AG20443 (cell line): ENCODE data around the gene RCSD1.
"Not testable (repeated sequence)": the region's sequence is repeated elsewhere in the genome, so short reads cannot be mapped to it uniquely, and the experiment has no call there.

Source experiments
- DNase-seq: peaks from one replicate; pipeline ENCODE4 v3.0.0; 2012; ENCODE audit warnings: low spot score, mixed read lengths

Gene RCSD1, protein sequence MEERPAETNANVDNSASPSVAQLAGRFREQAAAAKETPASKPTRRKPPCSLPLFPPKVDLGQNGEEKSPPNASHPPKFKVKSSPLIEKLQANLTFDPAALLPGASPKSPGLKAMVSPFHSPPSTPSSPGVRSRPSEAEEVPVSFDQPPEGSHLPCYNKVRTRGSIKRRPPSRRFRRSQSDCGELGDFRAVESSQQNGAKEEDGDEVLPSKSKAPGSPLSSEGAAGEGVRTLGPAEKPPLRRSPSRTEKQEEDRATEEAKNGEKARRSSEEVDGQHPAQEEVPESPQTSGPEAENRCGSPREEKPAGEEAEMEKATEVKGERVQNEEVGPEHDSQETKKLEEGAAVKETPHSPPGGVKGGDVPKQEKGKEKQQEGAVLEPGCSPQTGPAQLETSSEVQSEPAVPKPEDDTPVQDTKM

DNA sequence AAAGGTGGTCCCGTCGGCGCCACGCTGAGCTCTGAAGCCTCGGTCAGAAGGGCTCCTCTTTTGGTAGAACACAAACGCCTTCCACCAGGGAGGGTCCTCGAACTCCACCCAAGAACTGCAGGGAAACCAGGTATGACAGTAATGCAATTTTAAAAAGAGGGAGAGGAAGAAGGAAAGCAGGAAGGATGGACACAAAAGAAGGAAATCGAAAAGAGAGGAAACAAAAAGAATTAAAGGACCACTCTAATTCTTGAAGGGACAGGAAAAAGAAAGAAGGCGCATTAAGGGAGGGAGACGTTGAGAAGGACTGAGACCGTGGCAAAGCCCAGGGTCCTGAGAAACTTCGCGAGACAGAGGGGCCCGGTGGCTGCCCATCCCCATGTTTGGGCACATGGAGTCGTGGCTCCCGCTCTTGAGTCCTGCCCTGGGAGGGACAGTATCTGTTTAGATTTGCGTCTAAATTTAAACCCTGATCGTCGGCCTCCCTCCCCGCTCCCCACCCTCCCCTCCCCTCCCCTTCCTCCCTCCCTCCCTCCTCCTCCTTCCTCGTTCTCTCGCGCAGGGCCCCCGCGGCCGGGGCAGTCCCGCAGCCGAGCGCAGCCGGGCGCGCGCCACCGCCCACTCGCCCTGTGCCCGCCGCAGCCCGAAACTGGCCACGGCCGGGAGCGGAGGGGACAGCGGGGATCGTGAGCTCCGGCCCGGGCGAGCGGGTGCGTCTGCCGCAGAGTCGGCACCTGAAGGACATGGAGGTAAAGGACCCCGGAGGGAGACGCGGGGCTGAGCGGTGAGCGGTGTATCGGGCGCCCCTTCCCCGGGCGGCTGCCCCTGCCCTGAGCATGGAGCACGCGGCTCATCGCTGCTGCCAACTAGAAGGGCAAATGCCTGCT is at the start of gene RCSD1:
Gene RCSD1, plus strand, starts transcription at position 552 of the 887 bp plus-strand sequence. Its CDS starts 192 bp downstream, at position 744.
- DNase-seq = peak; percentile 74

DNA sequence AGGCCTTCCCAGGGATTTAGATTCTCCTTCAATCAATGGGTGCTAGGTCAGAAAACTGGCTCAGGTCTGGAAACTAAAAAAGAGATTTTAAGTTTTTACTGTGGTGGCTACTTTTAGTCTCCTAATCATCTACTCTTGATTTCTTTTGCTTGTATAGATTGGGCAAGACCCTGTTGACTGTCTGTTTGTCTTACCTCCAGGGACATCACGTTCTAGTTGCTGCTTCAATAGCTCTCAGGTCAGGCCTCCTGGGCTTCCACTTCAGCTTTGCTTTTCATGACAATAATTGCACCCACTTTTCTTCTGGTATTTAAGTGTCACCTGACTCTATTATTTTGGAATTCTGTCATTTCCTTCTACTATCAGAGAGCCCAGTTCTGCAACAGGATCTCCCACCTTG is 48.0 kb upstream of the RCSD1 start:
- DNase-seq = no peak

DNA sequence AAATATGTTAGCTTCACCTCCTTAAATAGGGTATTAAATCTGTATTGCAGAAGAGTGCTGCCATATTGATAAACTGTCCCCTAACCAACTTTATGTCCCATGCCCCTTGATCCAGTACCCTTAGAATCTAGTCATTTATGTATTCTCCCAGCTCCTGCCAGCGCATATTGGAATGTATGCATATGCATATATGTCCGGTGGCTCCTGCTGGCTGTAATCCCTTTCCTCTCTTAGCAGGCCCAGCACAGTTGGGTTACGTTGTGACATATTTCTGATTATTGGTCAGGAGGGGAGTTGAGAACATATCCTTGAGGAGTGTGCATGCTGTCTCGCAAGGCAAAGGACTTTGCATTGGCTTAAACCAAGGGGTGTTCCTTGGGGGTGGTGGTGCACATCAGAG is 47.3 kb upstream of the RCSD1 start:
- DNase-seq = no peak

DNA sequence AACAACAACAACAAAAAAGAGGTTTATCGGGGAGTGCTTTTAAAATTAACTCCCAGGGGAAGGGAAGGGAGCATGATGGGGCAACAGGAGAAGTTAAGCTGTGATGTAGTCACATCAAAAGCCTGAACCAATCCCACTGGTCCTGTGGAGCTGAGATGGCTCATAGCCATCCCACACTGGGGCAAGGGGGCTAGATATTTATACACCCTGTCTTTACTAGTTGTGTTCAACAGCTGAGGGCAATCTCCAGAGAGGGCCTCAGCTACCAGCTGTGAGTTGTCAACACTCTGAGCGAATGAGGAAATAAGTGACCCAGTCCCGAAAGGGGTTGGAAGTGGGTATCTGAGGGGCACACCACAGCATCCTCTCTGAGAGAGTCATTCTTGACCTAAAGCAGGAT is 45.5 kb upstream of the RCSD1 start:
- no peak for DNase-seq

DNA sequence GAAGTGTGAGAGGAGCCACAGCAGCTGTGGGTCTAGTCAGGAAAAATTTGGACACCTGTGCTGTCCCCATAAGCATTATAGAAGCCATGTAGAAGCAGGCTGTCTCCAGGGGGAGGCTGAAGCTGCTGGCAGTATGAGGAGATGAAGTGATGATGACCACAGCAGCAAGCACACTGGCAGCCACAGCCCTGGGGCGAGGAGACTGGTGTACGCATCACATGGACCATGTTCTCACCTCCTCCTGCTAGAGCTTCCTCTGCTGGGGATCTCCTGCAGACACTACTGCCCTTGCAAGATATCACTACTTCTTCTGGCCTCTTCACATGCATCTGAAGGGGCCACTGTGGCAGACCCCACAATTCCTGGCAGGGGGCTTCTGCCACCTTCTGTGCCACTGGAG is 42.7 kb upstream of the RCSD1 start:
- no peak for DNase-seq

DNA sequence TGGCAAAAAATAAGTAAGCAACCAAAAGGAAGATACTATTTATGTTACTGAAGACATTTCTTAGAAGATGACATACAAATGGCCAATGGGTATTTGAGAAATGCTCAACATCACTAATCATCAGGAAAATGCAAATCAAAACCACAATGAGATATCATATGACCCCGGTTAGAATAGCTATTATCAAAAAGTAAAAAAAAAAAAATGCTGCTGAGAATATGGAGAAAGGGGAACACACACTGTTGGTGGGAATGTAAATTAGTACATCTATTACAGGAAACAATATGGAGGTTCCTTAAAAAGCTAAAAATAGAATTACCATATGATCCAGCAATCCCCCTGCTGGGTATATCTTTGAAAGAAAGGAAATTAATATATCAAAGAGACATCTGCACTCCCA is 42.2 kb upstream of the RCSD1 start:
- no peak for DNase-seq

DNA sequence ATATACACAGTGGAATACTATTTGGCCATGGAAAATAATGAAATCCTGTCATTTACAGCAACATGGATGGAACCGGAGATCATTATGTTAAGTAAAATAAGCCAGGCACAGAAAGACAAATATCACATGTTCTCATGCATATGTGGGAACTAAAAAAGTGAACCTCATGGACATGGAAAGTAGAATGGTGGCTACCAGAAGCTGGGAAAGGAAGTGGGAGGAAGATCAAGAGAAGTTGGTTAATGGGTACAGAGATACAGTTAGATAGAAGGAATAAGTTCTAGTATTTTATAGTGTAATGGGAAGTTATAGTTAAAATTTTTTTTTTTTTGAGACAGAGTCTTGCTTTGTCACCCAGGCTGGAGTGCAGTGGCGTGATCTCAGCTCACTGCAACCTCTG is 41.7 kb upstream of the RCSD1 start:
- no peak for DNase-seq

DNA sequence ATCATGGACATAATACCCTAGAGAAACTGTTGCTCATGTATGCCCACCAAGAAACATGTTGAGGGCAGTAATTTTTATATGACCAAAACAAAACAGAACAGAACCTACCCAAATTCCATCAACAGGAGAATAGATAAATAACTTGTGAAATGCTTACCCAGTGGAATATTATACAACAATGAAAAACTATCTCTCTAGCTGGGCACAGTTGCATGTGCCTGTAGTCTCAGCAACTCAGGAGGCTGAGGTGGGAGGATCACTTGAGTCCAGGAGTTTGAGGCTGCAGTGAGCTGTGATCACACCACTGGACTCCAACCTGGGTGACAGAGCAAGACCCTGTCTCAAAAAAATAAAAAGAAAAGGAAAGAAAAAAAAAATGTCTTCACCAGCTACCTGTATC is 37.6 kb upstream of the RCSD1 start:
- DNase-seq = no peak

DNA sequence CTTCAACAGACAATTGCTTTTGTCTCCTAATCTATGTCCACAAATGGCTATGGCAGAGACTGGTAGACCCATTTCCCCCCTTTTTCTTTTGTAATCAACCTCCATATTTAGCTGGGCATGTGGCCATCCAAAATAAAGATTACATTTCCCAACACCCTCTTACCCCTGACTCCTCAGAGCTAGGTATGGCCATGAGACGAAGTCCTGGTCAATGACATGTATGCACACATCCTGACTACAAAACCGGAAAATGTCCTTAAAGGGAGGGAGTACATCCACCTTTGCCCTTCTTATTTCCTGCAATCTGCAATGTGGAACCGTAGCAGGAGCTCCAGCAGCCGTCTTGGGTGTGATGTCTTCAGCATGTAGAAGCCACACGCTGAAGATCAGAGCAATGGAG is 36.2 kb upstream of the RCSD1 start:
- no peak for DNase-seq

DNA sequence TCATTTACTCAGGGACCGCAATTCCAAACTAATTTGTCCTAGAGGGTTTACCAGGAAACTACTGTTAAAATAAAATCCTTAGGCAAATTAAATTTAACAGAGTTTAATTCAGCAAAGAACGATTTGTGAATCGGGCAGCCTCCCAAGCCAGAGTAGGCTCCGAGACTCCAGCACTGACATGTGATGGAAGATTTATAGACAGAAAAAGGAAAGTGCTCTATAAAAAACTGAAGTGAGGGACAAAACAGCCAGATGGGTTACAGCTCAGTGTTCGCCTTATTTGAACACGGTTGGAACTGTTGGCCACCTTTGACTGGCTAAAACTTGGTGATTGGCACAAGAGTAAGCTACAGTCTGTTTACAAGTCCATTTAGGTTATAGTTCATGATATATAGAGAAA is 35.2 kb upstream of the RCSD1 start:
- no peak for DNase-seq

DNA sequence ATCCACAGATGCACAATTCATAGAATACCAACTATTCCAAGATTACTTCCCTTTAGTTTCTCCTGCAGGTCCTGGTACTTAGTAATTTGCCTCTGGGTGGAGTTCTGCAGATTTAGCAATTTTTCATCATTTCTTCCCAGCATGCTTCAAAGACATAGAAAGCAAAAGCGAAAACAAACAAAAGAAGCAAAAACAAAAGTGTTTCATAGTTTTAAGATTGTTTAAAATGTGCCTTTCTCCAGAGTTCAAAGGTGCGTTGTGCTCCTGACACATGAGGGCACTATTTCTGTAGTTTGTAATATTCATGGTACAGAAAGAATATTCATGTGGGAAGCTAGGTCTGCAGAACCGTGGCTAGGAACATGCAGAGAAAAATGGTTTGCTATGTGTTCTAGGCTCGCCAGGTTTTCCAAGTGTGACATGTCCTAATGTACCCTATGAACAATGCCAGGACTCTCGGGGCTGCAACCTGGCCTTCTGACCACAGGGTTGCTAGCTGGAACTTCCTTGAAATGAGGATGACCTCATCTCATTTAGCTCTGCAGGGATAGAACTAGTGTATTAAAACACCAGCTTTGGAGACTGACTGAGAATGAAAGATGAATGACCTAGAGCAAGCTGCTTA is 30.0 kb upstream of the RCSD1 start:
- DNase-seq = peak; percentile 62

DNA sequence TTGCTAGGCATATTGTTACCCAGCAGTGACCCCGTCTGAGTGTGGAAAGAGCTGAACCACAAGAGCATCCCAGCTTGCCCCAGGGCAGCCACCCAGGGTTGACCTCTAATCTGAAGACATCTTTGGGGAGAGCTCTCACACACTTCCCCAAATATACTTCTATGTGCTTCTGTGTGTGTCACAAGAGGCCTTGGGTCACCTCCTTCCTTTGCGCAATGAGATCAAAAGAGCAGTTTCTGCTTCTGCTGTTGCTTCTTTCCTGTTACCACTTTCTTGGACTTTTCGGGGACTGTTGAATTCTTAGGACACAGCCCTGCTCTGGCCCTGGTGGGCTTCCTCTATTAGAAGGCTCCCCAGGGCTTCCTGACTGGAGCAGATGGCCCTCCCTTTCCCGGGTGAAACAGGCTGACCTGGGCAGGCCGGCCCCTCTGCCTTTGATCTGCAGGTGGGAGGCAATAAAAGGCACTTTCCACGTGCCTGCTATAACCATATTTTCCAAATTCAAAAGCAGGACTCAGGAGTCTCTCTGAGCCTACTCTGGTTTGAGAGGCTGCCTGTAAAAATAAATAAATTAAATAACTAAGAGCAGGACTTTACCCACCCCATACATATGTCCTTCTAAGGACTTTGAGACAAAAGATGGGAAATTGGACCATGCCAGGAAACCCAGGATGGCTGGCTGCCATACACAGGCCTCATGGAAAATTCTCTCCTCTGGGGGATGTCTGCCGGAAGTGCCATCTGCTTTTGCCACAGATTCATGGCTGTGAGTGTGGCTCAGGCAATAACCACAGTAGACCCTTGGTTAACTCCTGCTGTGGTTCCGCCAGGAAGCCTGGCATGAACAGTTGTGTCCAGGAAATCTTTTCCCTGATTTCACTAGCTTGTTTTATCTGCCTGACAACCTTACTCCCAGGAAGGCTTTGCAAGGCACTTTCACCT is 28.3 kb upstream of the RCSD1 start:
- DNase-seq = no peak

DNA sequence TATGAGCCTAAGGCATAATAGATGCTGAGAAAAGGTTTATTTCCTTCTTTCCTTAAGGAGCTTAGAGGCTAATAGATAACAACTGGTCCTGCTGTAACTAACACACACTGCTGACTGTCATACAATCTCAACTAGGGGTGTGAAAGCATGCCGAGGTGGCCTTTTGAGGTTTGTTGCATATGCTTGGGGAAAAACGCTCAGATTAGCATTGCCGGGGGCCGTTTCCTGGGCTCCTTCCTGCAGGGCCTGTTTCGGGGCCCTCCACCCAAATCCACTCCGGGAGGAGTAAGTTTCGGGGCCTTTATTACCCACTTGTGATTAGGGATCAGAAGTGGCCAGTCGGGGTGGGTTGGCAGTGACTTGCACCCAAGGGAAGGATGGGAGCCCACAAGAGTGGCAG is 27.2 kb upstream of the RCSD1 start:
- no peak for DNase-seq

DNA sequence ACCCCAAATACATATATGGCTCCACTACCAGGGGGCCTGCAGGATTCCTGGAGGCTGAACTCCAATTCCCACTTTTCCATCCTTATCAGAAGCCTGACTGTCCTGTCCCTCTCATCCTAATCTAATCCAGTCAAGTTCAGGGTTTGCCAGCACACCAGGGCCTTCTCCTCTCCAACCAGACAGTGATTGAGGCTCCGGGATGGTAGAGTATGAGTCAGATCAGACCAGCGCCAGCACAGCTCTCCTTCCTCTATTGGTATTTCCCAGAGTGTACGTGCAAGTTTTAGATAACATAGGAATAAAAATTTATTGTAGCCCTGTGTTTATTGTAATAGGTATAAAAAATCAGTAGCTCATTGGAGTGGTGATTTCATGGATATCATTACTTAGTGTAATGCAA is 24.5 kb upstream of the RCSD1 start:
- DNase-seq = no peak

DNA sequence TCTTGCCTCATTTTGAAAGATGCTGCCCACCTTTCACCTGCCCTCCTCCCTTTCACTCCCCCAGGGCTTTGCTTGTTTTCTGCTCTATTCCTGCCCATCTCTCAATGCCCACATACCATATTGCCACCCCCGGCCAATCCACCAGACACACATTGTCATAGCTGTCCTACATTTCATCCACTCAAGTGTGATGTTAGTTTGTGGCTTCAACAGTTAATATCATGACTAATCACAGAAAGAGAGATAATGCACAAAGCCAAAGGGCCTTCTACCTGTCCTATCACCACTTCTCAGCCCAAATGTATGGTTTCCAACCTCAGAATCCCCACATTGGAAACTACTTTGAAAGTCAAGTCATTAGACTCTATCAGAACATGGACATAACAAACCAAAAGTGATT is 18.0 kb upstream of the RCSD1 start:
- no peak for DNase-seq

DNA sequence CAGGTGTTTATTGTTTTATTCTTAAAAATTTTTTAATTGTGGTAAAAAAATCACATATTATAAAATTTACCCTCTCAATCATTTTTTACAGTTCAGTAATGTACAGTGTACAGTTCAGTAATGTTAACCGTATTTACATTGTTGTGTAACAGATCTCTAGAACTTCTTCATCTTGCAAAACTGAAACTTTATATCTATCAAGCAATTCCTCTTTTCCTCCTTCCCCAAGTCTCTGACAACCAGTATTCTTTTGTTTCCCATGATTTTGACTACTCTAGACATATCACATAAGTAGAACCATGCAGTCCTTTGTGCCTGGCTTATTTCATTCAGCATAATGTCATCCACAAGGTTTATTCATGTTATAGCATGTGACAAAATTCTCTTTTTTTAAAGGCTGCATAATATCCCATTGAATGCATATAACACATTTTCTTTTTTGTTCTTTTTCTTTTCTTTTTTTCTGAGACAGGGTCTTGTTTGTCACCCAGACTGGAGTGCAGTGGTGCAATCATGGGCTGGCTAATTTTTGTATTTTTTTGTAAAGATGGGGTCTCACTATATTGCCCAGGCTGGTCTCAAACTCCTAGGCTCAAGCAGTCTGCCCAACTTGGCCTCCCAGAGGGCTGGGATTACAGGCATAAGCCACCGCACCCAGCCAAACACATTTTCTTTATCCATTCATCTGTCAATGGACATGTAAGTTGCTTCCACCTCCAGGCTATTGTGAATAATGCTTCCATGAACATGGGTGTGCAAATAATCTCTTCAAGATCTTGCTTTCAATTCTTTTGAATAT is 17.2 kb upstream of the RCSD1 start:
- no peak for DNase-seq

DNA sequence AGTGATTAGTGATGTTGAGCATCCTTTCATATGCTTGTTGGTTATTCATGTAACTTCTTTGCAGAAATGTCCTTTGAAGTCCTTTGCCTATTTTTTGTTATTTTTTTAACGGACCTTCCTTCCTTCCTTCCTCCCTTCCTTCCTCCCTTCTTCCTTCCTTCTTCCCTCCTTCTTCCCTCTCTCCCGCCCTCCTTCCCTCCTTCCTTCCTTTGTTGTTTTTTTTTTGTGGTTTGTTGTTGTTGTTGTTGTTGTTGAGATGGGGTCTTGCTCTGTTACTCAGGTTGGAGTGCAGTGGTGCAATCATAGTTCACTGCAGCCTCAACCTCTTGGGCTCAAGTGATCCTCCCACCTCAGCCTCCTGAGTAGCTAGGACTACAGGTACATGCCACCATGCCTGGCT is 16.0 kb upstream of the RCSD1 start:
- not testable (repeated sequence) for DNase-seq

DNA sequence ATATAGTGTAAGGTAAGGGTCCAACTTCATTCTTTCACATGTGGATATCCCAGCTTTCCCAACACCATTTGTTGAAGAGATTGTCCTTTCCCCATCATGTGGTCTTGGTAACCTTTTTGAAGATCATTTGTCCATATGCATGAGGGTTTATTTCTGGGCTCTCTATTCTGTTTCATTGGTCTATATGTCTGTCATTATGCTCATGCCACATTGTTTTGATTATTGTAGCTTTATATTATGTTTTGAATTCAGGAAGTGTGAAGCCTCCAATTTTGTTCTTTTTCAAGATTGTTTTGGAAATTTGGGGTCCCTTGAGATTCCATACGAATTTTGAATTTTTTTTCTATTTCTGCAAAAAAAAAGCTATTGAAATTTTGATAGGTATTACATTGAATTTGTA is 15.2 kb upstream of the RCSD1 start:
- no peak for DNase-seq

DNA sequence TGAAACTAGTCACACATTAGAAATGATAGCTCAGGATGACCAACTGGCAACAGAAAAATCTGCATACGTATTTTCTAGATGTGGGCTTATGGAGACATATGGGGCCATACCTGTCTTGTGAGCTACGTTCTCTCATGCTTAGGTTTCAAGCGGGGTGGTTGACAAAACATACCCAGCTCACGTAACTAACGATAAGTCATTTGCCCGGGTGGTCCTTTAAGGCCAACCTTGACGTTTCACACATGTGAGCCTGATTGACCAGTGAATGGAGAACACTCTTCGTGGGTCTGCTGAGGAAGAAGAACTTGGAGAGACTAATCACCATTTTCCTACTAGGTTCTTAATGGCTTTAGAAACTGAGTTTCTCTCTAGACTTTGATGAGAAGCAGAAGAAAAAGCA is 13.5 kb upstream of the RCSD1 start:
- no peak for DNase-seq
